ENCODE results near the gene POLE4. TPM values are rescaled to one million over a fixed set of nuclear protein-coding genes. Genes with fewer than 3 reads are reported as not detected.

Gene POLE4
- total and polyA plus RNA-seq, 9 of the 15 experiments (the other 6 are each of a cell fraction or from before 2014, with no cell fraction given), result 25.7 to 73.7 (median 57.3) TPM

DNA sequence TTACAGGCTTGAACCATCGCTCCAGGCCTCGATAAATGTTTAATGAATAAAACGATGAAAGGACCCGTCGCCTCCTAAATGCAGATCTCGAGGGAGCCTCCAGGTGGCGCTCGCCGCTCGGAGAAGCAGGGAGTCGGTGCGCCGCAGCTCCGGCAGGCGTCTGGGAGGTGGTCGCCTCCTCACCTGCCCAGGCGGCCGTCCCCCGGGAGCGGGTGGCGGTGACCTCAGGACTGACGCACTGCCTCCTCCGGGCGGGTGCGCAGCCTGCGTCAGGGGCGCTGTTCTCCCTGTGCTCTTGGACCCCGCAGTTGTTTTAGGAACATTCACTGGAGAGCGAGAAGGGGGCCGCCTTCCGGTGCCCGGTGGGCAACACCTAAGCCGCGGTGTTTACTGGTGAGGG lies 38.6 kb upstream of the POLE4 start (continued):
- TF ChIP-seq, protein P1, sequence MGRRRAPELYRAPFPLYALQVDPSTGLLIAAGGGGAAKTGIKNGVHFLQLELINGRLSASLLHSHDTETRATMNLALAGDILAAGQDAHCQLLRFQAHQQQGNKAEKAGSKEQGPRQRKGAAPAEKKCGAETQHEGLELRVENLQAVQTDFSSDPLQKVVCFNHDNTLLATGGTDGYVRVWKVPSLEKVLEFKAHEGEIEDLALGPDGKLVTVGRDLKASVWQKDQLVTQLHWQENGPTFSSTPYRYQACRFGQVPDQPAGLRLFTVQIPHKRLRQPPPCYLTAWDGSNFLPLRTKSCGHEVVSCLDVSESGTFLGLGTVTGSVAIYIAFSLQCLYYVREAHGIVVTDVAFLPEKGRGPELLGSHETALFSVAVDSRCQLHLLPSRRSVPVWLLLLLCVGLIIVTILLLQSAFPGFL (CRISPR knock-in tag; IDR thresholded peaks at IDR 0.05), result no peak
- TF ChIP-seq HDAC3 (IDR thresholded peaks at IDR 0.05; ENCODE audit: borderline replicate concordance, partially characterized antibody) (no peak), PHB (CRISPR knock-in tag; IDR thresholded peaks at IDR 0.05) (no peak), HDGF (IDR thresholded peaks at IDR 0.05) (no peak), RFX5 (IDR thresholded peaks at IDR 0.05; ENCODE audit: low read depth, low read length) (no peak), PURB (CRISPR knock-in tag; IDR thresholded peaks at IDR 0.05; ENCODE audit: low read depth) (no peak), MAZ (CRISPR knock-in tag; conservative IDR thresholded peaks at IDR 0.05 in 1 of 2, IDR thresholded peaks at IDR 0.05 in 1 of 2) (peak in 1 of 2 experiments; percentile 42; a peak in 1 of 4 replicates), POLR2A (conservative IDR thresholded peaks at IDR 0.05) (no peak)
- TF ChIP-seq, protein P2, sequence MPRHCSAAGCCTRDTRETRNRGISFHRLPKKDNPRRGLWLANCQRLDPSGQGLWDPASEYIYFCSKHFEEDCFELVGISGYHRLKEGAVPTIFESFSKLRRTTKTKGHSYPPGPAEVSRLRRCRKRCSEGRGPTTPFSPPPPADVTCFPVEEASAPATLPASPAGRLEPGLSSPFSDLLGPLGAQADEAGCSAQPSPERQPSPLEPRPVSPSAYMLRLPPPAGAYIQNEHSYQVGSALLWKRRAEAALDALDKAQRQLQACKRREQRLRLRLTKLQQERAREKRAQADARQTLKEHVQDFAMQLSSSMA (CRISPR knock-in tag; IDR thresholded peaks at IDR 0.05), result no peak
- TF ChIP-seq, protein P3, sequence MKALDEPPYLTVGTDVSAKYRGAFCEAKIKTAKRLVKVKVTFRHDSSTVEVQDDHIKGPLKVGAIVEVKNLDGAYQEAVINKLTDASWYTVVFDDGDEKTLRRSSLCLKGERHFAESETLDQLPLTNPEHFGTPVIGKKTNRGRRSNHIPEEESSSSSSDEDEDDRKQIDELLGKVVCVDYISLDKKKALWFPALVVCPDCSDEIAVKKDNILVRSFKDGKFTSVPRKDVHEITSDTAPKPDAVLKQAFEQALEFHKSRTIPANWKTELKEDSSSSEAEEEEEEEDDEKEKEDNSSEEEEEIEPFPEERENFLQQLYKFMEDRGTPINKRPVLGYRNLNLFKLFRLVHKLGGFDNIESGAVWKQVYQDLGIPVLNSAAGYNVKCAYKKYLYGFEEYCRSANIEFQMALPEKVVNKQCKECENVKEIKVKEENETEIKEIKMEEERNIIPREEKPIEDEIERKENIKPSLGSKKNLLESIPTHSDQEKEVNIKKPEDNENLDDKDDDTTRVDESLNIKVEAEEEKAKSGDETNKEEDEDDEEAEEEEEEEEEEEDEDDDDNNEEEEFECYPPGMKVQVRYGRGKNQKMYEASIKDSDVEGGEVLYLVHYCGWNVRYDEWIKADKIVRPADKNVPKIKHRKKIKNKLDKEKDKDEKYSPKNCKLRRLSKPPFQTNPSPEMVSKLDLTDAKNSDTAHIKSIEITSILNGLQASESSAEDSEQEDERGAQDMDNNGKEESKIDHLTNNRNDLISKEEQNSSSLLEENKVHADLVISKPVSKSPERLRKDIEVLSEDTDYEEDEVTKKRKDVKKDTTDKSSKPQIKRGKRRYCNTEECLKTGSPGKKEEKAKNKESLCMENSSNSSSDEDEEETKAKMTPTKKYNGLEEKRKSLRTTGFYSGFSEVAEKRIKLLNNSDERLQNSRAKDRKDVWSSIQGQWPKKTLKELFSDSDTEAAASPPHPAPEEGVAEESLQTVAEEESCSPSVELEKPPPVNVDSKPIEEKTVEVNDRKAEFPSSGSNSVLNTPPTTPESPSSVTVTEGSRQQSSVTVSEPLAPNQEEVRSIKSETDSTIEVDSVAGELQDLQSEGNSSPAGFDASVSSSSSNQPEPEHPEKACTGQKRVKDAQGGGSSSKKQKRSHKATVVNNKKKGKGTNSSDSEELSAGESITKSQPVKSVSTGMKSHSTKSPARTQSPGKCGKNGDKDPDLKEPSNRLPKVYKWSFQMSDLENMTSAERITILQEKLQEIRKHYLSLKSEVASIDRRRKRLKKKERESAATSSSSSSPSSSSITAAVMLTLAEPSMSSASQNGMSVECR (CRISPR knock-in tag; IDR thresholded peaks at IDR 0.05), result no peak
- TF ChIP-seq, protein P4, sequence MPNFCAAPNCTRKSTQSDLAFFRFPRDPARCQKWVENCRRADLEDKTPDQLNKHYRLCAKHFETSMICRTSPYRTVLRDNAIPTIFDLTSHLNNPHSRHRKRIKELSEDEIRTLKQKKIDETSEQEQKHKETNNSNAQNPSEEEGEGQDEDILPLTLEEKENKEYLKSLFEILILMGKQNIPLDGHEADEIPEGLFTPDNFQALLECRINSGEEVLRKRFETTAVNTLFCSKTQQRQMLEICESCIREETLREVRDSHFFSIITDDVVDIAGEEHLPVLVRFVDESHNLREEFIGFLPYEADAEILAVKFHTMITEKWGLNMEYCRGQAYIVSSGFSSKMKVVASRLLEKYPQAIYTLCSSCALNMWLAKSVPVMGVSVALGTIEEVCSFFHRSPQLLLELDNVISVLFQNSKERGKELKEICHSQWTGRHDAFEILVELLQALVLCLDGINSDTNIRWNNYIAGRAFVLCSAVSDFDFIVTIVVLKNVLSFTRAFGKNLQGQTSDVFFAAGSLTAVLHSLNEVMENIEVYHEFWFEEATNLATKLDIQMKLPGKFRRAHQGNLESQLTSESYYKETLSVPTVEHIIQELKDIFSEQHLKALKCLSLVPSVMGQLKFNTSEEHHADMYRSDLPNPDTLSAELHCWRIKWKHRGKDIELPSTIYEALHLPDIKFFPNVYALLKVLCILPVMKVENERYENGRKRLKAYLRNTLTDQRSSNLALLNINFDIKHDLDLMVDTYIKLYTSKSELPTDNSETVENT (CRISPR knock-in tag; IDR thresholded peaks at IDR 0.05), result peak; percentile 45; the same call in 1 of the 2 replicates
- TF ChIP-seq, protein P5, sequence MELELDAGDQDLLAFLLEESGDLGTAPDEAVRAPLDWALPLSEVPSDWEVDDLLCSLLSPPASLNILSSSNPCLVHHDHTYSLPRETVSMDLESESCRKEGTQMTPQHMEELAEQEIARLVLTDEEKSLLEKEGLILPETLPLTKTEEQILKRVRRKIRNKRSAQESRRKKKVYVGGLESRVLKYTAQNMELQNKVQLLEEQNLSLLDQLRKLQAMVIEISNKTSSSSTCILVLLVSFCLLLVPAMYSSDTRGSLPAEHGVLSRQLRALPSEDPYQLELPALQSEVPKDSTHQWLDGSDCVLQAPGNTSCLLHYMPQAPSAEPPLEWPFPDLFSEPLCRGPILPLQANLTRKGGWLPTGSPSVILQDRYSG (tag; conservative IDR thresholded peaks at IDR 0.05; ENCODE audit: low read depth), result no peak
- TF ChIP-seq, protein P6, sequence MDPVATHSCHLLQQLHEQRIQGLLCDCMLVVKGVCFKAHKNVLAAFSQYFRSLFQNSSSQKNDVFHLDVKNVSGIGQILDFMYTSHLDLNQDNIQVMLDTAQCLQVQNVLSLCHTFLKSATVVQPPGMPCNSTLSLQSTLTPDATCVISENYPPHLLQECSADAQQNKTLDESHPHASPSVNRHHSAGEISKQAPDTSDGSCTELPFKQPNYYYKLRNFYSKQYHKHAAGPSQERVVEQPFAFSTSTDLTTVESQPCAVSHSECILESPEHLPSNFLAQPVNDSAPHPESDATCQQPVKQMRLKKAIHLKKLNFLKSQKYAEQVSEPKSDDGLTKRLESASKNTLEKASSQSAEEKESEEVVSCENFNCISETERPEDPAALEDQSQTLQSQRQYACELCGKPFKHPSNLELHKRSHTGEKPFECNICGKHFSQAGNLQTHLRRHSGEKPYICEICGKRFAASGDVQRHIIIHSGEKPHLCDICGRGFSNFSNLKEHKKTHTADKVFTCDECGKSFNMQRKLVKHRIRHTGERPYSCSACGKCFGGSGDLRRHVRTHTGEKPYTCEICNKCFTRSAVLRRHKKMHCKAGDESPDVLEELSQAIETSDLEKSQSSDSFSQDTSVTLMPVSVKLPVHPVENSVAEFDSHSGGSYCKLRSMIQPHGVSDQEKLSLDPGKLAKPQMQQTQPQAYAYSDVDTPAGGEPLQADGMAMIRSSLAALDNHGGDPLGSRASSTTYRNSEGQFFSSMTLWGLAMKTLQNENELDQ (CRISPR knock-in tag; IDR thresholded peaks at IDR 0.05; ENCODE audit: borderline replicate concordance), result no peak

Measured in K562 (cell line).